ENCODE measurements around the gene DTWD1. TPM values are rescaled to one million over a fixed set of nuclear protein-coding genes. Genes with fewer than 3 reads are reported as not detected.

Gene DTWD1
- total RNA-seq, 4 donors from 2014 or later, result 5.4 to 9.5 (median 7.2) TPM

DNA sequence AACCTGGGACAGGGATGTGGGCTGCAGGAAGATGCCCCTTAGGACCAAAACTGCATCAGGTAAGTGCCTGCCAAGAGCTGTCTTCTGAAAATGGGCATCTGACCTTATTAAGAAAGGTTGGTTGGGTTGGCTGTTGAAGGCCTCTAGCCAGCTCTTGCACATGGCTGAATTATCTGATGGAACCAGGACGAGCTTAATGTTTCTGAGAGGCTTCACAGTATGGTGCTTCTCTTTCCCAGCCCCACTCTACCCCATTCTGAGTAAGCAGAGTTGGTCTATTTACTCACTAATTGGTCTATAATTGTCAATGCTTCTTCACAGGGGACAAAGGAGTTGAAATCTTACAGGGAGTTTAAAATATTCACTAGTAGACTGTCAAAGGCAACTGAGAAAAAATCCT is 48.4 kb downstream of the DTWD1 start:
- no peaks in the 10 kb centered on the region for H3K9me3 ChIP-seq
- no peaks in the 10 kb centered on the region for H3K36me3 ChIP-seq
- H3K27ac ChIP-seq, result no peak overlapping the region
- no peak overlapping the region for H3K4me3 ChIP-seq
- H3K27me3 ChIP-seq, result no peaks in the 10 kb centered on the region
- no peaks in the 10 kb centered on the region for H3K4me1 ChIP-seq
- no peak for DNase-seq
- TF ChIP-seq, protein P1, sequence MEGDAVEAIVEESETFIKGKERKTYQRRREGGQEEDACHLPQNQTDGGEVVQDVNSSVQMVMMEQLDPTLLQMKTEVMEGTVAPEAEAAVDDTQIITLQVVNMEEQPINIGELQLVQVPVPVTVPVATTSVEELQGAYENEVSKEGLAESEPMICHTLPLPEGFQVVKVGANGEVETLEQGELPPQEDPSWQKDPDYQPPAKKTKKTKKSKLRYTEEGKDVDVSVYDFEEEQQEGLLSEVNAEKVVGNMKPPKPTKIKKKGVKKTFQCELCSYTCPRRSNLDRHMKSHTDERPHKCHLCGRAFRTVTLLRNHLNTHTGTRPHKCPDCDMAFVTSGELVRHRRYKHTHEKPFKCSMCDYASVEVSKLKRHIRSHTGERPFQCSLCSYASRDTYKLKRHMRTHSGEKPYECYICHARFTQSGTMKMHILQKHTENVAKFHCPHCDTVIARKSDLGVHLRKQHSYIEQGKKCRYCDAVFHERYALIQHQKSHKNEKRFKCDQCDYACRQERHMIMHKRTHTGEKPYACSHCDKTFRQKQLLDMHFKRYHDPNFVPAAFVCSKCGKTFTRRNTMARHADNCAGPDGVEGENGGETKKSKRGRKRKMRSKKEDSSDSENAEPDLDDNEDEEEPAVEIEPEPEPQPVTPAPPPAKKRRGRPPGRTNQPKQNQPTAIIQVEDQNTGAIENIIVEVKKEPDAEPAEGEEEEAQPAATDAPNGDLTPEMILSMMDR (IDR thresholded peaks at IDR 0.05), result no peak
- no peak for TF ChIP-seq POLR2A (IDR thresholded peaks at IDR 0.05)

DNA sequence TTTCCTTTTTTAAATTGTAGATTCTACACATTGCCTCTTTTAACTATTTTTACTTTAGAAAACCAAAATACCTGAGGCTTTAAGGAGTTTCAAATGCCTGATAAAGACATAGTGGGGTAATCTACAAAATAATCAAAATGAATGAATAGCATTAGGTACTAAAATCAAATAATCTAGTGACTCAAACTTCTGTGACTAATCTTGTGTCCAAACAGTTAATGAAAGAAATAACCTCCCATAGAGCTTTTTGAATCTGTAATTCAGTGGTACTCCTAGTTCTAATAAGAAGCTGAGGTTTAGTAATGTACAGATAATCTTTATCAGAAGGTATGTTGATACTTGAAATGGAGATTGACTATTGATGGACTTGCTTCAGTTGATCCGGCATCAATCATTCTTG is 53.0 kb downstream of the DTWD1 start:
- Histone ChIP-seq H3K9me3 (no peaks in the 10 kb centered on the region), H3K27me3 (no peaks in the 10 kb centered on the region), H3K4me3 (no peak overlapping the region), H3K36me3 (no peaks in the 10 kb centered on the region), H3K27ac (no peak overlapping the region), H3K4me1 (no peaks in the 10 kb centered on the region)
- no peak for TF ChIP-seq POLR2A (IDR thresholded peaks at IDR 0.05)
- TF ChIP-seq, protein P1 (IDR thresholded peaks at IDR 0.05), result no peak
- no peak for DNase-seq

DNA sequence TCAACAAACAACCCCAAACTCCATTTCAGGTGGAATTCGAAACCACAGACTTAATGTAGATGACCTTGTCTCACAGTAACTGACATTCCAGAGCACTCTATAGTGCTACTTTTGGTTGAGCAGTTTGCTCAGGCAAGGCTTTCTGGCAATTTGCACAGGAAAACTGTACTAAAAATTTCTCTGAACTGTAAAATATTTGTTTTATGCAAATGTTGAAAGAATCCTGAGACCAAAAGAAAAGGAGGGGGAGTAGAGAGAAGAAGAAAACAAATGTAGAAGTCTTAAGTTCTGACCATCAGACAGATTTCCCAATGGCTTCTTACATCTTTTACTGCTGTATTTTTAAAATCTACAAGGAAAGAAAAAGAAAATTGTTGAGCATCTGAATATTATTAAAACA is 53.5 kb downstream of the DTWD1 start:
- H3K4me3 ChIP-seq, result no peak overlapping the region
- no peak for DNase-seq
- no peaks in the 10 kb centered on the region for H3K9me3 ChIP-seq
- no peaks in the 10 kb centered on the region for H3K4me1 ChIP-seq
- no peaks in the 10 kb centered on the region for H3K36me3 ChIP-seq
- H3K27ac ChIP-seq, result no peak overlapping the region
- no peak for TF ChIP-seq POLR2A (IDR thresholded peaks at IDR 0.05)
- TF ChIP-seq, protein P1 (IDR thresholded peaks at IDR 0.05), result no peak
- no peaks in the 10 kb centered on the region for H3K27me3 ChIP-seq

DNA sequence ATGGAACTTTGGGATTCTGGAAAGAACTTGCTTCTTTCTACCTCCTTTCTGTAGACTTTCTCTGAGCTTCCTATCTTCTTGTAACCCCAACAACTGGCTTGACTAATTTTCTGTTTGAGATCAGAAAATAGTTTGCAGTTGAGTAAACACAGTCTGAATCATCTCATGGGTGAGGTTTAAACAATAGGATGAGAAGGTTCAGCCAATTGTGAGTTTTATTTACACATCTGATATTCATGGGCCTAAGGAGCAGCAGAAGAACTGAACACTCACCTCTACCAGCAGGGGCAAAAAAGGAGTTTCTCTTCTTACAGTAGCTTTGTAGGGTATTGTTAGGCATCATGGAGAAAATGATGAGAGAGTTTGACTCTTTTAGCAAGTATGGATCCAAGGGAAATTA is 54.2 kb downstream of the DTWD1 start:
- Histone ChIP-seq H3K27ac (no peak overlapping the region), H3K27me3 (no peaks in the 10 kb centered on the region), H3K4me3 (no peak overlapping the region), H3K9me3 (no peaks in the 10 kb centered on the region), H3K4me1 (no peaks in the 10 kb centered on the region), H3K36me3 (no peaks in the 10 kb centered on the region)
- DNase-seq, result no peak
- TF ChIP-seq POLR2A (IDR thresholded peaks at IDR 0.05), result no peak
- TF ChIP-seq, protein P1 (IDR thresholded peaks at IDR 0.05), result no peak

DNA sequence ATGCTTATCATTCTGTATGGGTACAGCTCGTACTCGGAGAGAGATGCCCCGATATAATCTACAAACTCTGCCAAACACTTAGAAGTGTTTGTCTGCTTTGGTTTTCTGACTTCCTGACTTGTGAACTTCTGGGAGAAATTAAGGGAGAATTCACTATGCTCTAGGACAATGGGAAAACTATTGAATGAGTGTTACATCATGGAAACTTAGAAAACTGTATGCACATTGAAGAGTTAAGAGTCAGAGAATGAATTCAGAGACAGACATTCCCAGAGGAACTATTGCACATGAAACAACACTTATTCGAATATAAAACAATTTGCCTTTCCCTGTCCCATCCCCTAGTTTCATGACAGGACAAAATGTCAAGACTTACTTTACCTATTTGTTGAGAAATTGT is 57.8 kb downstream of the DTWD1 start:
- no peak overlapping the region for H3K4me3 ChIP-seq
- no peaks in the 10 kb centered on the region for H3K9me3 ChIP-seq
- H3K36me3 ChIP-seq, result no peaks in the 10 kb centered on the region
- H3K27me3 ChIP-seq, result no peaks in the 10 kb centered on the region
- TF ChIP-seq, protein P1 (IDR thresholded peaks at IDR 0.05), result no peak
- TF ChIP-seq POLR2A (IDR thresholded peaks at IDR 0.05), result no peak
- no peak overlapping the region for H3K27ac ChIP-seq
- H3K4me1 ChIP-seq, result no peaks in the 10 kb centered on the region
- no peak for DNase-seq

DNA sequence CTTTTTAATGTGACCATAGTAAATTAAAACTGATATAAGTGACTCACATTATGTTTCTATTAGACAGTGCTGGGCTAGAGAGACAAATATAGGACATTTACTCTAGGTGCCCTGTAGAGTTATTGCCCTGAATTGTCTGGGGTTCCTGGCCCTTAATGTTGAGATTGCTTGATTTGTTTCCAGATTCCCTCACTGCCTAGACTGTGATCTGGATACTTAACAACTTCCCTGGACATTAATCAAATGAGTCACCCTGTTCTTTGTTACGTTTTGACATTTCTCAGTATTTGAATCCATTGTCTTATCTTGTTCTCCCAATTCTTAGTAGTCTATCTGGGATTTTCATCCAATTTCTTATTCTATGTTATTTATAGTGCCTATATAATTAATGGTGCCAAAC is 65.8 kb downstream of the DTWD1 start:
- DNase-seq, result no peak

More for the DNA sequence above, 65.8 kb downstream of the DTWD1 start:
- H3K4me1 ChIP-seq, result no peaks in the 10 kb centered on the region
- H3K4me3 ChIP-seq, result no peak overlapping the region
- no peak overlapping the region for H3K27ac ChIP-seq
- no peaks in the 10 kb centered on the region for H3K27me3 ChIP-seq
- no peaks in the 10 kb centered on the region for H3K9me3 ChIP-seq
- no peak for TF ChIP-seq POLR2A (IDR thresholded peaks at IDR 0.05)
- TF ChIP-seq, protein P1 (IDR thresholded peaks at IDR 0.05), result no peak
- no peaks in the 10 kb centered on the region for H3K36me3 ChIP-seq

Measured in Peyer's patch (tissue), 4 donors.